GM03348 (cell line): ENCODE data around the gene CFAP47.

Source experiments
- DNase-seq: peaks from one replicate; pipeline ENCODE4 v3.0.0; 2012; ENCODE audit warnings: low spot score

Gene CFAP47

GRCh38 chrX:36266155-36266554 lies 346.6 kb downstream of the CFAP47 start:
- DNase-seq = no peak

GRCh38 chrX:36310136-36310535 lies 390.6 kb downstream of the CFAP47 start:
- DNase-seq = no peak

DNA sequence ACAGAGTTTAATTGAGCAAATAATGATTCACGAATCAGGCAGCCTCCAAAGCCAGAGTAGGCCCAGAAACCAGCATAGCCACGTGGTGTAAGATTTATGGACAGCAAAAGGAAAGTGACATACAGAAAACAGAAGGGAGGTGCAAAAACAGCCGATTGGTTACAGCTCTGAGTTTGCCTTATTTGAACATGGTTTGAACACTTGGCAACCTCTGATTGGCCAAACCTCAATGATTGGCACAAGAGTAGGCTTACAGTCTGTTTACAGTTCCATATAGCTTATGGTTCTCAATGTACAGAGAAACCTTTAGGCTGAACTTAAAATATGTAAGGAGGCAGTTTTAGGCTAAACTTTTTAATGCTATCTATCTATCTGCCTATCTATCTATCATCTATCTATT lies 394.8 kb downstream of the CFAP47 start:
- DNase-seq = no peak

GRCh38 chrX:36334572-36334971 lies 415.0 kb downstream of the CFAP47 start:
- DNase-seq = no peak

DNA sequence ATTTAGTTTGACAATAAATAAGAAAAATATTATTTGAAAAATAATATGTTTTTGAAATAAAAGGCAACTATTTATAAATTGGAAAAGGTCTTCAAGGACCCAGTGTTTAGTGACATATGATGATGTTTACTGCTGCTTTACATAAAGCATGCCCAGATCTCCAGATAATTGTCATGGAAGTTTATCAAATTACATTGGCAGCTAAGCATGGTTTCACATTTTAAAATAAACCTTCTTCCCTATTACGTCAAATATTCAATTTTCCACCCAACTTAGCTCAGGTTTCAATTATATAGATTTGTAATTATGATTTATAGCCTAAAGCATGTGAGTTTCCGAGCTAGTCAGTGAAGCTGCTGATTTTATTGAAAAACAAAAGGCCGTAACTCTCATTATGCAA lies 417.2 kb downstream of the CFAP47 start:
- DNase-seq = no peak

- DNase-seq = no peak
Measured at GRCh38 chrX:36344301-36344700, 424.8 kb downstream of the CFAP47 start.

DNA sequence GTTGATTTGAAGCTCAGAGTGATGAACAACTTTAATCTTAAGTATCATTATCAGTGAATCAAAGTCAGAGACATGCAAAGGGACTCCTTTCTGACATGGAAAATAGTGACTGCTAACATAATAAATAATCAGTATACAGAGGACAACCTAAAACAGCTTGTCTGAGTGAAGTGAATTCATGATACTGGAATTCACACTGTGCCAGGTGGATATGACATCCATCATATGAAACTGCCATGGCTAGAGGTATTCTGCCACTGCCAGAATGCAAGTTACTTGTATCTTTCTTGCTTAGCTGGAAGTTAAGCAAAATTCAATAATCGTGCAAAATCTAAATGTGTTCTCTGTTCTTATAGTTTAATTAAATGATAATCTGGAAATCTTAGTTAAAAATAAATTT lies 429.0 kb downstream of the CFAP47 start:
- no peak for DNase-seq

DNA sequence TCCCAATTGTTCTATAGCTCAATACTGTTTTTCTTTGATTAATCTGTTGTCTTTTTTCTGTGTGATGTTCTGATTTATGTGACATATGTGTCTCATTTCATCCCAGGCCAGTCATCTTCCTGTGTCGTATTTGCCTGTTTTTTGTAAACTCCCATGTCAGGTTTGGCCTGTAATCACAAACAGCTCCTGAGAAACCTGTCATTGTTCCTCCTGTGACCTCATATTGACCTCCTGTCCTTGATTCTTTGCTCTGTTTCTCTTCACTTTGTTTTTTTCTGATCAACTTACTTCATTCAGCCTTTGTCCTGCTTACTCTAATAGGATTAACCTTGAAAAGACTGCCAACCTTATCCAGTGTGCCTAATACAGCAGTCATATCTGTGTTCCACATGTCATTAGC lies 438.3 kb downstream of the CFAP47 start:
- DNase-seq = no peak

GRCh38 chrX:36364262-36364661 lies 444.7 kb downstream of the CFAP47 start:
- no peak for DNase-seq

DNA sequence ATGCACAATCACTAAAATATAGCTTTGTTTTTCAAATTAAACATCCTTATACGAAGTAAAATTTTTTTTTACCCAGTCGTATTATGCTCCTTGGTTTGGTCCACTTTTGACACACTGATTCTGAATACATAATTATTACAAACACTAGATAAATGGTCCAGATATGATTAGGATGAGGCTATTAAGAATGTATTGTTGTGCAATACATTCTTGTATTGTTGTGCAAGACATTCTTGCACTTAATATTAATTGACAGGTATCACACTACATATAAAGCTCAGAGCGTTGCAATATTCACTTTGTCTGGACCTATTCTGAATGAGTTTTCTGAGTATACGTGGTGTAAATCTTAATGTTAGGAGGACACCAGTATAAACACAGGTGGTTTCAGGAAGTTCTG lies 464.0 kb downstream of the CFAP47 start:
- DNase-seq = no peak

GRCh38 chrX:36388901-36389300 lies 469.4 kb downstream of the CFAP47 start:
- no peak for DNase-seq

- DNase-seq = no peak
Measured at GRCh38 chrX:36401774-36402173, 482.2 kb downstream of the CFAP47 start.

- no peak for DNase-seq
Measured at GRCh38 chrX:36407836-36408235, 488.3 kb downstream of the CFAP47 start.

DNA sequence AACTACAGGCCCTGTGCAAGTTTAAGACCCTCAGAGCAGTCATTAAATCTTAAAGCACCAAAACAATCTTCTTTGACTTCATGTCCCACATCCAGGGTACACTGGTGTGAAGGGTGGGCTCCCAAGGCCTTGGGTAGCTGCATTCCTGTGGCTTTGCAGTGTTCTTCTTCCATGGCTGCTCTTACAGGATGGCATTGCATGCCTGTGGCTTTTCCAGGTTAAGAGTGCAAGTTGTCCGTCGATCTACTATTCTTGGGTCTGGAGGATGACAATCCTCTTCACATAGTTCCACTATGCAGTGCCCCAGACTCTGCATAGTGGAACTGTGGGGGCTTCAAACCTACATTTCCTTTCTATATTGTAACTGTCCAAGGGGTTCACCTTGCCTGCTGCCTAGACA lies 494.5 kb downstream of the CFAP47 start:
- DNase-seq = no peak

DNA sequence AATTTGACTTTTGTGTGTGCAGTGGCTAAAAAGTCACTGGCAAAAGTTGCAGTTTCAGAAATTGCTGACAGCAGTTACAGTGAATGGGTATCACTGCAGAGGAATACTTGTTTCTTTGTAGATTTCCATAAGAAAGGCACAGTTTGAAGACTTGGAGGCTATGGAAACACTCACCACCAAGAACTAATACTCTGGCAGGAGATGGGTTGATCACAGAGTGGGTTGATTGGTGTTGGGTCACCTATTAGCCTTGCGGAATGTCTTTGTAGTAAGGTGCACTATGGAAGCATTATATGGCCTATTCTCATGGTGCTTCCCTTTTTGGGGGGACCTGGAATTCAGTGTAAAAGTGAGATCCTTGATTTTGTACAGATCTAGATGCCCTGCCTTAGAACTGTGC lies 502.8 kb downstream of the CFAP47 start:
- no peak for DNase-seq

- DNase-seq = no peak
Measured at GRCh38 chrX:36431819-36432218, 512.3 kb downstream of the CFAP47 start.

- DNase-seq = no peak
Measured at GRCh38 chrX:36434522-36434921, 515.0 kb downstream of the CFAP47 start.
